ENCODE measurements around the gene OR8J1.

- TF ChIP-seq POLR2A (IDR thresholded peaks at IDR 0.05) (no peak), CTCF (IDR thresholded peaks at IDR 0.05) (no peak)
These were observed 22.1 kb upstream of the OR8J1 start for GRCh38 chr11:56331861-56332491.
